ENCODE data around the gene SATL1.

GRCh38 chrX:85114776-85115175, 128.8 kb downstream of the SATL1 start:
- TF ChIP-seq CTCF (IDR thresholded peaks at IDR 0.05) (no peak), POLR2A (IDR thresholded peaks at IDR 0.05) (no peak), POLR2AphosphoS5 (IDR thresholded peaks at IDR 0.05) (no peak)
